HG02852 (cell line): ENCODE results near the gene AKT1.
A peak's percentile ranks its signal among the peaks of the same experiment; 100 is the strongest.

ENCODE experiments used
- ATAC-seq: cut with Tn5 transposase; IDR thresholded peaks from one replicate; pipeline ENCODE4 v1.9.1; 2021; ENCODE audit warnings: mild to moderate bottlenecking, moderate library complexity; ENCODE audit not compliant: unreplicated experiment

Gene AKT1

GRCh38 chr14:104774453-104775072 lies 21.0 kb downstream of the AKT1 start:
- ATAC-seq, result no peak

DNA sequence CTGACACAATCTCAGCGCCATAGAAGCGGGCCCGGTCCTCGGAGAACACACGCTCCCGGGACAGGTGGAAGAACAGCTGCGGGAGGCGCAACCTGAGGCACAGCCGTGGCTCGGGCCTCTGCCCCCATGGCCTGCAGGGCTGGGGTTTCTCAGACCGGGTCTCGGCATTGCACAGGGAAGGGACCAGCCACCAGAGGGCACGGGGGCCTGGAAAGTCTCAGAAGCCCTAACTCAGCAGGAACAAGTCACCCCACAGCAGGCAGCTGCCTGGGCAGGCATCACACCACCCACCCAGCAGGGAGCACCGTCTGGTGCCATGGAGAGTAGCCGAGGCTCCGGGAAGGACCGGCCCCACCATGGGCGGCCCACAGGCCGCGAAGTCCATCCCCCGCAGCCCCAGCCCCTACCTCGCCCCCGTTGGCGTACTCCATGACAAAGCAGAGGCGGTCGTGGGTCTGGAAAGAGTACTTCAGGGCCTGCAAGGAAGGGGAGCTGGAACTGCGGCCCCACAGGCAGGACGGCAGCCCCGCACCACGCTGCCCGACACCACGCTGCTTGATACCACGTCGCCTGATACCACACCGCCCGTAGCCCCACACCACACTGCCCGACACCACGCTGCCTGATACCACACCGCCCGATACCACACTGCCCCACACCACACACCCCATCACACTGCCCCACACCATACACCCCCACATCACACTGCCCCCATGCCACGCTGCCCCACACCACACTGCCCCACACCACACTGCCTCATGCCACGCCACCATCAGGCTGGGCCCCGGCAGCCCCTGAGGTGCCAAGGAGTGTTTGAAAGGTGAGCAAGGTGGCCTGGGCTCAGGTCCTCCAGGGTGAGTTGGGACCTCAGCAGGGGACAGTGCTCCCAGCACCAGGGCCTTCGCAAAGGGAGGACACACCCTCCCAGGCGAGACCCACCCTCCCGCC lies 21.8 kb downstream of the AKT1 start:
- ATAC-seq, result no peak

DNA sequence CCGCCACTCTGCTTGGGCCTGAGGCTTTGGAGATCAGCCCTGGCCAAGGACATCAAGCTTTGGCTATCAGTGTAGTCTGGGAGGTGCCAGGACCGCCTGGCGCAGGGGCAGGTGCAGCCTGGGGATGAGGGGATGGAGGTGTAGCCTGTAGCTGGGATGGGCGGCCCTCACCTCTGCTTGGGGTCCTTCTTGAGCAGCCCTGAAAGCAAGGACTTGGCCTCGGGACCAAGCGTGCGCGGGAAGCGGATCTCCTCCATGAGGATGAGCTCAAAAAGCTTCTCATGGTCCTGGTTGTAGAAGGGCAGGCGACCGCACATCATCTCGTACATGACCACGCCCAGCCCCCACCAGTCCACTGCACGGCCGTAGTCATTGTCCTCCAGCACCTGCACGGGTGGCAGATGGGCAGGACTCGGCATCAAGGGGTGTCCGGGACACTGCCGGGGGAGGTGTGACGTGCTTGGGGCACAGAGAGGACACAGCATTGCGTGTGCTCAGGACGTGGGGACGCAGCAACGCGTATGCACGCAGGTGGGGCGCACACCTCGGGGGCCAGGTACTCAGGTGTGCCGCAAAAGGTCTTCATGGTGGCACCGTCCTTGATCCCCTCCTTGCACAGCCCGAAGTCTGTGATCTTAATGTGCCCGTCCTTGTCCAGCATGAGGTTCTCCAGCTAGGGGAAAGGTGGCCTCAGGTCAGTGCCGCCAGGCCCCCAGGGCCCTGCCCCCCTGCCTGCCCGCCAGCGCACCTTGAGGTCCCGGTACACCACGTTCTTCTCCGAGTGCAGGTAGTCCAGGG lies 22.6 kb downstream of the AKT1 start:
- no peak for ATAC-seq

DNA sequence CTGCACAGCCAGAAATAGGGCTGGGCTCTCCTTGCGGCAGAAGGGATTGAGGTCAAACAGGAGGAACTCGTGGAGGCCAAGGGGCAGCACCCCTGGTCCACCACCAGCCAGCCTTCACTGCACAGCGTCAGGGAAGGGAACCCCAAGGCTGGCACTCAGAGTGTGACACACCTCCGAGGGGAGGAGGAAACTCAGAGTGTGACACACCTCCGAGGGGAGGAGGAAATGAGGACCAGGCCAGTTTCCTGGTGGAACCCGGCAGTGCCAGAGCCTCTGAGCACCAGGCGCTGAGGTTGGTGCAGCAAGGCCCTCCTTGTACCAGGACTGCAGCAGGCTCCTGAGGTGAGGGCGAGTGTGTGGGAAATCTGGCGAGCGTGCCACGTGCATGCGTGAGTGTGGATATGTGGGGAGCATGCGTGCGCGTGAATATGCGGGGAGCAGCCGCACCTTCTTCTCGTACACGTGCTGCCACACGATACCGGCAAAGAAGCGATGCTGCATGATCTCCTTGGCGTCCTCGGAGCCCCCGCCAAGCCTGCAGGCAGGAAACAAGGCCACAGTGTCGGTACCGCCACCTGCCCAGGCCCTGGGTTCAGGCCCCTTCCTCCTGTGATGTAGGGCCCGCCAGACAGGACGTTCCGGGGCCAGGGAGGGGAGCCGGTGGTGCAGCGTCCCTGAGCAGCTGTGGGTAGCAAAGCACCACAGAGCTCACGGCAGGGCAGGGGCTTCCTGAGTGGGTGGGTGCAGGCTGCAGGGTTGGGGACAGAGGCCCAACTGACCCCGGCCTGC lies 23.4 kb downstream of the AKT1 start:
- ATAC-seq, result no peak

- ATAC-seq, result no peak
These were observed 24.2 kb downstream of the AKT1 start for GRCh38 chr14:104771374-104771773.

- no peak for ATAC-seq
These were observed 24.7 kb downstream of the AKT1 start for GRCh38 chr14:104770851-104771272.

DNA sequence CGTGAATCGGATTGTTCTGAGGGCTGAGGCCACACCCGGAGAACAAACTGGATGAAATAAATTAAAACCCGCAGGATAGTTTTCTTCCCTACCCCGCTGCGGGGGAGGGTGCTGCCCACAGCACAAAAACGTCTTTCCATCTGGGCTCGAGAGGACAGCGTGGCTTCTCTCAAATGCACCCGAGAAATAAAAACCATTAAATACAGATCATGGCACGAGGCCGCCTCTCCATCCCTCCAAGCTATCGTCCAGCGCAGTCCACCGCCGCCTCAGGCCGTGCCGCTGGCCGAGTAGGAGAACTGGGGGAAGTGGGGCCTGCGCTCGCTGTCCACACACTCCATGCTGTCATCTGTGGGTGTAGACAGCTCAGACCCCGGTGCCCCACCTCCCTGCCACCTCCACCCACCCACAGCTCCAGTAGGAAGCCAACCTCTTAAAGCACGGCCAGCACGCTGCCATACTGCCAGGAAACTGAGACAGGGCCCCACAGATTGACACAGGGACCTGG lies 25.4 kb downstream of the AKT1 start:
- no peak for ATAC-seq

- no peak for ATAC-seq
These were observed 26.1 kb downstream of the AKT1 start for GRCh38 chr14:104769324-104770071.

- peak; percentile 61 for ATAC-seq
These were observed 26.9 kb downstream of the AKT1 start for GRCh38 chr14:104768437-104769323.

DNA sequence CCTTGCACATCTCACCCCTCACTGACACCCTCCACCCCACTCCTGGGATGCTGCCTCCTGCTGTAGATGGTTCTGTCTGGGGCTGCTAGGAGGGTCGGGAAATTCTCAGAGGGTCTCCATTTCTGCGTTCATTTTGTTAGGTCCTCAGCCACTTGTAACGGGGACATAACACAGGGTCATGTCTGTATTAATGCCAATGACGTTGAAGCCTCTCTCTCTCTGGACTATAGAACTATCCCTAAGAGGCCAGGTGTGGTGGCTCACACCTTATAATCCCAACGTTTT lies 28.0 kb downstream of the AKT1 start:
- ATAC-seq, result no peak

- no peak for ATAC-seq
These were observed 28.5 kb downstream of the AKT1 start for GRCh38 chr14:104766863-104767633.

DNA sequence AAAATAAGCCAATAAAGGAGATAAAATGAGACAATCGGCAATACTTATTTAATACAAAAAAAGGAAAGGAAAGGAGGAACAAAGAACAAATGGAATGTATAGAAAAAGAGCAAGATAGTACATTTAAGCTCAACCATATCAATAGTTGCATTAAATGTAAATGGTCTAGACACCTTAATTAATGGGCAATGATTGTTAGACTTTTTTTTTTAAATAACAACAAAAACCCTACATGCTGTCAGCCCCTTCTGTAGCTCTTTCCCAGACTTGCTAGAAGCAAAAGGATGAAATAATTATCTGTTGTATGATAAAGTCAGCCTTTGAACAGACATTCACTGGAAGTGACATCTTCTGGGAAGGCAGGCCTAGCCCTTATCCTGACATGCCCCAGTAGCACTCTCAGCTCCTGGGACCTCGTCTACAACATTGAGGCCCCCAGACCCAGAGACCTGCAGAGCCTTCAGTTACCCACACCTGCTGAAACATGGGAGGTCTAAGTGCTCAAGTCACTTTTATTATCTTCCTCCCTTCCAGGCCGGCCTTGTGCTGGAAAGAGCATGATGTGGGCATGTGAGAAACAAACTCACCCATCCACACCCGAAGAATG lies 29.2 kb downstream of the AKT1 start:
- no peak for ATAC-seq

DNA sequence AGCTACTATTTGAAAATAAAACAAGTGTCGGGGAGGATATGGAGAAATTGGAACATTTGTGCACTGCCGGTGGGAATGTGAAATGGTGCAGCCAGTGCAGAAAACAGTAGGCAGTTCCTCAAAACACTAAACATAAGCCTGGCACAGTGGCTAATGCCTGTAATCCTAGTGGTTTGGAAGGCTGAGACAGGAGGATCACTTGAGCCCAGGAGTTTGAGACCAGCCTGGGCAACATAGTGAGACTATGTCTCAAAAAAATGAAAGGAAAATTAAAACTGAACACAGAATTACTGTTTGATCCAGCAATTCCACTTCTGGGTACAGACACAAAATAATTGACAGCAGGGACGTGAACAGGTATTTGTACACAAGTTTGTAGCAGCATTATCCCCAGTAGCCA lies 30.0 kb downstream of the AKT1 start:
- ATAC-seq, result no peak

DNA sequence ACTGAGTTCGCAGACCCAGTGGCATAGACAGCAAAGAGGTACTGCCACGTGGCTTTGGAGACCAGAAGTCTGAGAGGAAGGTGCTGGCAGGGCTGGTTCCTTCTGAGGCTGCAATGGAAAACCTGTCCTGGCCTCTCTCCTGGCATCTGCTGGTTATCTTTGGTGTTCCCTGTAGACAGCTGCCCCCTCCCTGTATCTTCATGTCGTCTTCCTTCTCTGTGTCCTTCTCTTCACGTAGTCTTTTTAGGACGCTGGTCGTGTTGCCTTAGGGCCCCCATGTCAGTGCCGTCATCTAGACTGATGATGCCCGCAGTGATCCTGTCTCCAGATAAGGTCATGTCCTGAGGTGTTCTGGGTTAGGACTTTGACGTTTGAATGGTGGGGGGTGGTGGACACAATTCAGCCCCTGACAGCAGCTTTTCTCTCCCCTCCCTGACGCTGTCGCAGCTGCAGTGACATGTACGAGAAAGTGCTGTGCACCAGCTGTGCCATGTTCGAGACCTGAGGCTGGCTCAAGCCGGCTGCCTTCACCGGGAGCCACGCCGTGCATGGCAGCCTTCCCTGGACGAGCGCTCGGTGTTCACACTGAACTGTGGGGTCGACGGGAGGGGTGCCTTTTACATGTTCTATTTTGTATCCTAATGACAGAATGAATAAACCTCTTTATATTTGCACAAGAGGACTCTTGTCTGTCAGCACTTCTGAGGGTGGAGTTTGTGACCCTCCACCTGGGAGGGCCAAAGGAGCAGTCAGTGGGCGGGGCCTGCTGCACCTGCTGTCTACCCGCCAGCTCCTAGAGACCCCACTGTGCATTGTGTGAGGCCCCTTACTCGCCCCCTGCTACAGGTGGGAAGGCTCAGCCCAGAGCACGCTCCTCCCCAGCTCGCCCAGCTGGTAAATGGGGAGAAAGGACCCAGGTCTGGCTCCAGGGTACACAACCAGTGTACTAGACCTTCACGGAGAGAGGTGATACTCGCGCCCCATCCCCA lies 36.3 kb downstream of the AKT1 start:
- no peak for ATAC-seq

- ATAC-seq, result no peak
These were observed 37.7 kb downstream of the AKT1 start for GRCh38 chr14:104757681-104758392.

DNA sequence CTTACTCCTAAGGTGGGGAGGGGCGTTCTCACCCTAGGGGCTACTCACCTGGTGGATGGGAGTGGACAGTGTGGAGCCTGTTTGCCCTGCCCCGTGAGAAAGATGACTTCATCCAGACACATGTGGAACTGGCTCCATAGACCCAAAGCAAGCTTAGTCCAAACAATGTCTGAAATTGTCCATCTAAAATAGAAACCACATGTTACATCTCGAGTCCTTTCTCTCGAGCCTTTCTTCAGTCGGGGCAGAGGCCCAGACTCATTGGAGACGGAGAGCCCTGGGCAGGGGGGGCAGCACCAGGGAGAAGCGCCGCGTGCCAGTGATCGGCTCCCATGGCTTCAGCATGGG lies 38.3 kb downstream of the AKT1 start:
- no peak for ATAC-seq
